HEK293 (cell line): ENCODE data around the gene B4GALNT3.

Experiments
- CTCF ChIA-PET: fragments of 350-600 bp; formaldehyde crosslinking; extraction: SDS; loops from one replicate; lab custom pipeline; 2021; ENCODE audit warnings: antibody characterized with exemption; lab: Yijun Ruan, JAX
- POLR2A ChIA-PET: fragments of 300-600 bp; formaldehyde crosslinking; extraction: SDS; loops from one replicate; lab custom pipeline; 2020; ENCODE audit warnings: antibody characterized with exemption, inconsistent platforms; lab: Yijun Ruan, JAX
- H3K27ac ChIP-seq: fragments of 200-500 bp; sonication (Bioruptor generic); 2 replicates; pipeline ENCODE4 v1.5.1; 2014; ENCODE audit warnings: low read depth, low read length, control low read depth, inconsistent platforms; ENCODE audit errors: extremely low read depth
- H3K36me3 ChIP-seq, 2 experiments: fragments of 200-500 bp in 1 of 2; sonication (Bioruptor generic) in 1 of 2; 1 replicate in 1 of 2; 2 replicates in 1 of 2; pipeline ENCODE4 v1.5.1; 2014 to 2017; ENCODE audit warnings: inconsistent platforms in 2 of 2, low read length in 2 of 2; ENCODE audit not compliant: control insufficient read depth in 2 of 2, insufficient read depth in 1 of 2
- H3K4me1 ChIP-seq: fragments of 200-500 bp; sonication (Bioruptor generic); 2 replicates; pipeline ENCODE4 v1.5.1; 2014; ENCODE audit warnings: mild to moderate bottlenecking, low read length, inconsistent platforms; ENCODE audit not compliant: control insufficient read depth, insufficient read depth
- H3K4me3 ChIP-seq: 2 replicates; pipeline ENCODE4 v1.5.1; 2011; ENCODE audit warnings: low read depth, mild to moderate bottlenecking, control low read depth, low read length, moderate library complexity
- H3K9me3 ChIP-seq: fragments of 200-500 bp; sonication (Bioruptor generic); 2 replicates; pipeline ENCODE4 v1.5.1; 2014; ENCODE audit warnings: low read depth, low read length, inconsistent platforms; ENCODE audit not compliant: control insufficient read depth, insufficient read depth
- AEBP2 ChIP-seq: fragments of 450-650 bp; formaldehyde crosslinking; IDR thresholded peaks from 2 replicates; pipeline ENCODE4 v1.5.1; 2016; ENCODE audit warnings: missing biosample characterization, missing genetic modification characterization, borderline replicate concordance
- EGR2 ChIP-seq: fragments of 450-650 bp; formaldehyde crosslinking; IDR thresholded peaks from 2 replicates; pipeline ENCODE4 v1.5.1; 2016; ENCODE audit warnings: low read depth, missing biosample characterization, missing genetic modification characterization
- GLIS1 ChIP-seq: fragments of 450-650 bp; formaldehyde crosslinking; IDR thresholded peaks from 2 replicates; pipeline ENCODE4 v1.5.1; 2016; ENCODE audit warnings: missing biosample characterization, missing genetic modification characterization
- GLIS2 ChIP-seq: fragments of 450-650 bp; formaldehyde crosslinking; IDR thresholded peaks from 2 replicates; pipeline ENCODE4 v1.5.1; 2016; ENCODE audit warnings: missing biosample characterization, missing genetic modification characterization
- HOXD13 ChIP-seq: sonication (generic); formaldehyde crosslinking; IDR thresholded peaks from 2 replicates; pipeline ENCODE4 v1.8.0; 2022; ENCODE audit warnings: missing genetic modification reagents, borderline replicate concordance
- IKZF3 ChIP-seq: fragments of 450-650 bp; IDR thresholded peaks from 2 replicates; pipeline ENCODE4 v1.5.0; 2018; ENCODE audit warnings: missing biosample characterization, mild to moderate bottlenecking, missing genetic modification characterization, moderate library complexity
- KLF7 ChIP-seq: fragments of 450-650 bp; formaldehyde crosslinking; IDR thresholded peaks from 2 replicates; pipeline ENCODE4 v1.5.1; 2016; ENCODE audit warnings: missing biosample characterization, missing genetic modification characterization, borderline replicate concordance
- KLF8 ChIP-seq: fragments of 450-650 bp; formaldehyde crosslinking; IDR thresholded peaks from 2 replicates; pipeline ENCODE4 v1.5.1; 2016; ENCODE audit warnings: missing biosample characterization, missing genetic modification characterization
- OVOL3 ChIP-seq: fragments of 450-650 bp; formaldehyde crosslinking; IDR thresholded peaks from 2 replicates; pipeline ENCODE4 v1.5.1; 2016; ENCODE audit warnings: missing biosample characterization, missing genetic modification characterization
- RBAK ChIP-seq: fragments of 450-650 bp; formaldehyde crosslinking; IDR thresholded peaks from 2 replicates; pipeline ENCODE4 v1.5.1; 2016; ENCODE audit warnings: missing biosample characterization, missing genetic modification characterization
- SALL2 ChIP-seq: fragments of 450-650 bp; formaldehyde crosslinking; IDR thresholded peaks from 2 replicates; pipeline ENCODE4 v1.5.0; 2017; ENCODE audit warnings: missing biosample characterization, mild to moderate bottlenecking, missing genetic modification characterization, borderline replicate concordance
- SCRT1 ChIP-seq: fragments of 450-650 bp; formaldehyde crosslinking; IDR thresholded peaks from 2 replicates; pipeline ENCODE4 v1.5.1; 2016; ENCODE audit warnings: missing biosample characterization, missing genetic modification characterization, borderline replicate concordance
- ZEB2 ChIP-seq: fragments of 450-650 bp; formaldehyde crosslinking; IDR thresholded peaks from 2 replicates; pipeline ENCODE4 v1.5.1; 2016; ENCODE audit warnings: missing biosample characterization, missing genetic modification characterization
- ZFHX2 ChIP-seq: fragments of 450-650 bp; formaldehyde crosslinking; conservative IDR thresholded peaks from 2 replicates; pipeline ENCODE4 v1.5.1; 2016; ENCODE audit warnings: missing biosample characterization, missing genetic modification characterization
- ZIC2 ChIP-seq: fragments of 450-650 bp; formaldehyde crosslinking; IDR thresholded peaks from 2 replicates; pipeline ENCODE4 v1.5.1; 2016; ENCODE audit warnings: missing biosample characterization, missing genetic modification characterization
- ZNF175 ChIP-seq: fragments of 450-650 bp; formaldehyde crosslinking; IDR thresholded peaks from 2 replicates; pipeline ENCODE4 v1.5.1; 2016; ENCODE audit warnings: missing biosample characterization, missing genetic modification characterization
- ZNF211 ChIP-seq: fragments of 450-650 bp; formaldehyde crosslinking; IDR thresholded peaks from 2 replicates; pipeline ENCODE4 v1.5.1; 2016; ENCODE audit warnings: low read depth, missing biosample characterization, missing genetic modification characterization
- ZNF214 ChIP-seq: fragments of 450-650 bp; formaldehyde crosslinking; IDR thresholded peaks from 2 replicates; pipeline ENCODE4 v1.5.1; 2017; ENCODE audit warnings: missing biosample characterization, mild to moderate bottlenecking, missing genetic modification characterization, borderline replicate concordance
- ZNF248 ChIP-seq: fragments of 450-650 bp; formaldehyde crosslinking; IDR thresholded peaks from 2 replicates; pipeline ENCODE4 v1.5.1; 2017; ENCODE audit warnings: missing biosample characterization, missing genetic modification characterization
- ZNF335 ChIP-seq: fragments of 450-650 bp; formaldehyde crosslinking; conservative IDR thresholded peaks from 2 replicates; pipeline ENCODE4 v1.5.1; 2016; ENCODE audit warnings: missing biosample characterization, missing genetic modification characterization
- ZNF416 ChIP-seq: fragments of 450-650 bp; formaldehyde crosslinking; IDR thresholded peaks from 2 replicates; pipeline ENCODE4 v1.5.1; 2016; ENCODE audit warnings: missing biosample characterization, missing genetic modification characterization
- ZNF514 ChIP-seq: fragments of 450-650 bp; formaldehyde crosslinking; IDR thresholded peaks from 2 replicates; pipeline ENCODE4 v1.5.1; 2016; ENCODE audit warnings: missing biosample characterization, missing genetic modification characterization
- ZNF555 ChIP-seq: fragments of 450-650 bp; formaldehyde crosslinking; conservative IDR thresholded peaks from 2 replicates; pipeline ENCODE4 v1.5.1; 2017; ENCODE audit warnings: missing biosample characterization, mild to moderate bottlenecking, missing genetic modification characterization, inconsistent platforms
- ZNF610 ChIP-seq: fragments of 450-650 bp; formaldehyde crosslinking; IDR thresholded peaks from 2 replicates; pipeline ENCODE4 v1.5.1; 2016; ENCODE audit warnings: missing biosample characterization, missing genetic modification characterization, borderline replicate concordance
- ZNF692 ChIP-seq: fragments of 450-650 bp; formaldehyde crosslinking; IDR thresholded peaks from 2 replicates; pipeline ENCODE4 v1.5.1; 2016; ENCODE audit warnings: missing biosample characterization, missing genetic modification characterization
- ZNF776 ChIP-seq: fragments of 450-650 bp; formaldehyde crosslinking; IDR thresholded peaks from 2 replicates; pipeline ENCODE4 v1.5.0; 2017; ENCODE audit warnings: missing biosample characterization, missing genetic modification characterization, borderline replicate concordance
- ZNF777 ChIP-seq: fragments of 450-650 bp; formaldehyde crosslinking; IDR thresholded peaks from 2 replicates; pipeline ENCODE4 v1.5.1; 2017; ENCODE audit warnings: missing biosample characterization, missing genetic modification characterization, borderline replicate concordance
- ZSCAN5A ChIP-seq: fragments of 450-650 bp; formaldehyde crosslinking; IDR thresholded peaks from 2 replicates; pipeline ENCODE4 v1.5.1; 2016; ENCODE audit warnings: missing biosample characterization, missing genetic modification characterization
- ZXDB ChIP-seq: fragments of 450-650 bp; formaldehyde crosslinking; IDR thresholded peaks from 2 replicates; pipeline ENCODE4 v1.5.1; 2016; ENCODE audit warnings: missing biosample characterization, missing genetic modification characterization

The B4GALNT3 gene

GRCh38 chr12:541676-542324 lies 82.1 kb downstream of the B4GALNT3 start (continued):
- TF ChIP-seq ZSCAN5A (tag by site-specific recombination) = no peak
- no peak for TF ChIP-seq ZXDB (tag by site-specific recombination)
- TF ChIP-seq ZEB2 = no peak
- TF ChIP-seq ZNF777 (tag by site-specific recombination) = no peak
- TF ChIP-seq ZNF610 = no peak
- TF ChIP-seq ZNF211 (tag by site-specific recombination) = no peak
- no peak for TF ChIP-seq ZNF416 (tag by site-specific recombination)

- TF ChIP-seq ZIC2 (tag by site-specific recombination) = peak; percentile 98
- no peak for TF ChIP-seq SALL2 (tag by site-specific recombination)
- peak; percentile 42 for TF ChIP-seq EGR2
- 0 out of 2 replicates have a peak, but pooled peaks have one; percentile 27 for TF ChIP-seq ZNF692 (tag by site-specific recombination)
- no peak for TF ChIP-seq RBAK
- TF ChIP-seq GLIS2 = 0 out of 2 replicates have a peak, but pooled peaks have one; percentile 35
- TF ChIP-seq GLIS1 (tag by site-specific recombination) = peak; percentile 85
- TF ChIP-seq ZFHX2 (tag by site-specific recombination) = peak; percentile 54
- CTCF ChIA-PET = interaction anchor here (0.6 to 3.6 kb wide), 4 partner anchors 34 to 102 kb away, joined by 3 to 37 read pairs (median 14); no protein-coding TSS in a partner anchor
- POLR2A ChIA-PET = no interaction called here
- Histone ChIP-seq H3K9me3 (no peaks in the 10 kb centered on the region), H3K4me3 (no peak overlapping the region), H3K36me3 (no peaks in the 10 kb centered on the region), H3K27ac (no peak overlapping the region), H3K4me1 (no peaks in the 10 kb centered on the region; the same call in 1 of the 2 replicates)
These were observed 82.8 kb downstream of the B4GALNT3 start for GRCh38 chr12:542395-543113.

GRCh38 chr12:543114-543451 lies 83.3 kb downstream of the B4GALNT3 start:
- CTCF ChIA-PET = interaction anchor here (0.7 to 3.6 kb wide), 5 partner anchors 12 to 103 kb away, joined by 3 to 37 read pairs (median 8); no protein-coding TSS in a partner anchor
- no peak overlapping the region for H3K27ac ChIP-seq
- H3K4me1 ChIP-seq = no peaks in the 10 kb centered on the region; the same call in 1 of the 2 replicates
- POLR2A ChIA-PET = no interaction called here
- no peak overlapping the region for H3K4me3 ChIP-seq
- no peaks in the 10 kb centered on the region for H3K9me3 ChIP-seq
- H3K36me3 ChIP-seq = peaks cover 0 to 3% of the 10 kb centered on the region in 2 experiments; a peak in 1 of 3 replicates
- TF ChIP-seq AEBP2 (no peak), ZNF776 (tag by site-specific recombination) (no peak), ZNF335 (tag by site-specific recombination) (no peak), ZNF416 (tag by site-specific recombination) (no peak), ZNF514 (no peak), ZNF248 (tag by site-specific recombination) (no peak), ZXDB (tag by site-specific recombination) (no peak), ZNF555 (tag by site-specific recombination) (no peak), HOXD13 (CRISPR knock-in tag) (no peak), OVOL3 (tag by site-specific recombination) (no peak), SCRT1 (no peak), KLF7 (no peak), KLF8 (tag by site-specific recombination) (no peak), ZNF175 (tag by site-specific recombination) (no peak), ZIC2 (tag by site-specific recombination) (no peak), ZNF214 (tag by site-specific recombination) (no peak), IKZF3 (tag by site-specific recombination) (no peak)
